ENCODE results near the gene TCEA2.

The TCEA2 gene

DNA sequence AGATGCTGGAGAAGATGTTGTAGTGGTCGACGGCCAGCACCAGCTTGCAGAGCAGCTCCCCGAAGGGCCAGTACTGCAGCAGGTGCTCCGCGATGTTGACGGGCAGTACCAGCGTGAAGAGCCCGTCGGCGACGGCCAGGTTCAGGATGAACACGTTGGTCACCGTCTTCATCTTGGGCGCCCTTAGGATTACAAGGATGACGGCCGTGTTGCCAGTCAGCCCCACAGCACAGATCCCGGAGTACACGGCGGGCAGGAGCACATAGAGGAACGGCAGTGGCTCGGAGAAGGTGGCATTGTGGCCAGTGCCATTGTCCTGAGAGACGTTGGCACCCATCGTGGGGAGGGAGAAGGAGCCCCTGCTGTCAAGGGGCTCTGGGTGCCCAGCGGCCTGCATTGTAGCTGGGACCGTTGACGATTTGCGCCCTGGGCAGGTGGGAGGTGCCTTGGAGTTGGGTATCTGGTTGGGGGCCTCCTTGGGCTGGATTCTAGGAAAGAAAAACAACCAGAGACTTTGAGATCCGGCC is 43.5 kb downstream of the TCEA2 start:
- no peaks in the 10 kb centered on the region for H3K9me3 ChIP-seq (ENCODE audit: insufficient read depth, low read length)
- no peak overlapping the region for H2AFZ ChIP-seq (ENCODE audit: low read depth, low read length, severe bottlenecking)
- H3K27ac ChIP-seq (ENCODE audit: low read depth, low read length), result no peak overlapping the region
- no peaks in the 10 kb centered on the region for H3K9me2 ChIP-seq (replicated peaks; ENCODE audit: insufficient read depth, low read length)
- H3K27me3 ChIP-seq (ENCODE audit: low read length), result no peaks in the 10 kb centered on the region
- H3K9ac ChIP-seq (ENCODE audit: low read length), result no peak overlapping the region
- no peaks in the 10 kb centered on the region for H3K36me3 ChIP-seq (ENCODE audit: low read length)
- TF ChIP-seq CTCF (IDR thresholded peaks at IDR 0.05; ENCODE audit: insufficient read depth, low read length, poor library complexity, severe bottlenecking), result no peak
- TF ChIP-seq EZH2phosphoT487 (conservative IDR thresholded peaks at IDR 0.05; ENCODE audit: low read length), result no peak
- H3K4me2 ChIP-seq (ENCODE audit: low read depth, low read length, poor library complexity, severe bottlenecking), result no peak overlapping the region
- no peaks in the 10 kb centered on the region for H4K20me1 ChIP-seq (ENCODE audit: low read depth, low read length)
- H3K4me3 ChIP-seq (ENCODE audit: insufficient read depth, low read length, poor library complexity, severe bottlenecking), result no peak overlapping the region
- no peaks in the 10 kb centered on the region for H3F3A ChIP-seq (ENCODE audit: insufficient read depth)
- H3K79me2 ChIP-seq (ENCODE audit: insufficient read depth, low read length), result no peaks in the 10 kb centered on the region

DNA sequence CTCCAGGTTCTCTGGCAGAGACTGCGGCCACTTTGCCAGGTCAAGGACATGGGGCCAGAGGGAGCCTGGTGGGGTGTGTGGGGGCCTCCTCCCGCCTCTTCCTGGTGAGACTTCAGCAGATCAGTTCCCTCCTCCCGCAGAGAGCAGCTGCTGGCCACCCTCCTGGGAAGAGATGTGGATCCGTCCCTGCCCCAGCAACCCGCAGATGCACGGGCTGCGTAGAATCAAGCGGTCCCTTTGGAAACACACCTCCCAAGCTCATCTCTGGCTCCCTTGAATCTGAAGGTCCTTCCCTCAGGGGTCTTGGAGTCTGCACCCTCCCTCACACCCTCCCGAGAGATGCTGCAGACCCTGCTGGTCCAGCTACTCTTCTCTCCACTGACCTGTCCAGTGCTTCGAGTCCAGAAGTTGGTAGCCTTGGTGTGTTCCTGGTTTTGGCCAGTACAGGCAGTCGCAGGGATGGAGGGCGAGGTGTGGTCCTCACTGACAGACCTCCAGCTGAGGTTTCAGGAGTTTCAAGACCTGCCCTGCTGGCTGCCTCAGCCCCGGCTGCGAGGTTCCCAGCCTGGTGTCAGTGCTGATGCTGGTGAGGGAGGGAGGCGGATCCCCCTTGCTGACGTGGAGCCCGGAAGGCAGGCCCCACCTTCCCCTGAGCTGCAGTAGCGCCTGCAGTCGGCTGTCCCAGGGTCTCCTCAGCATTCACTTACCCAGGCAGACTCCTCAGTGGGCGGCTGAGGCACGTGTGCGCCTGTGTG is 44.2 kb downstream of the TCEA2 start, which contains the start of gene NPBWR2:
Gene NPBWR2, minus strand, starts transcription at position 585 of the 755 bp plus-strand sequence. CDS start 734 bp downstream, outside the sequence.
- H3K4me3 ChIP-seq (ENCODE audit: insufficient read depth, low read length, poor library complexity, severe bottlenecking), result no peak within 1 kb of the TSS
- no peaks in the 10 kb centered on the region for H4K20me1 ChIP-seq (ENCODE audit: low read depth, low read length)
- H3K27me3 ChIP-seq (ENCODE audit: low read length), result no peaks in the 10 kb centered on the region
- no peak within 1 kb of the TSS for H2AFZ ChIP-seq (ENCODE audit: low read depth, low read length, severe bottlenecking)
- H3K9me3 ChIP-seq (ENCODE audit: insufficient read depth, low read length), result no peaks in the 10 kb centered on the region
- H3K4me2 ChIP-seq (ENCODE audit: low read depth, low read length, poor library complexity, severe bottlenecking), result no peak within 1 kb of the TSS
- H3F3A ChIP-seq (ENCODE audit: insufficient read depth), result no peaks in the 10 kb centered on the region
- no peak within 1 kb of the TSS for H3K9ac ChIP-seq (ENCODE audit: low read length)
- no peaks in the 10 kb centered on the region for H3K9me2 ChIP-seq (replicated peaks; ENCODE audit: insufficient read depth, low read length)
- TF ChIP-seq CTCF (IDR thresholded peaks at IDR 0.05; ENCODE audit: insufficient read depth, low read length, poor library complexity, severe bottlenecking), result no peak
- H3K27ac ChIP-seq (ENCODE audit: low read depth, low read length), result no peak within 1 kb of the TSS
- no peaks in the 10 kb centered on the region for H3K79me2 ChIP-seq (ENCODE audit: insufficient read depth, low read length)
- no peaks in the 10 kb centered on the region for H3K36me3 ChIP-seq (ENCODE audit: low read length)

DNA sequence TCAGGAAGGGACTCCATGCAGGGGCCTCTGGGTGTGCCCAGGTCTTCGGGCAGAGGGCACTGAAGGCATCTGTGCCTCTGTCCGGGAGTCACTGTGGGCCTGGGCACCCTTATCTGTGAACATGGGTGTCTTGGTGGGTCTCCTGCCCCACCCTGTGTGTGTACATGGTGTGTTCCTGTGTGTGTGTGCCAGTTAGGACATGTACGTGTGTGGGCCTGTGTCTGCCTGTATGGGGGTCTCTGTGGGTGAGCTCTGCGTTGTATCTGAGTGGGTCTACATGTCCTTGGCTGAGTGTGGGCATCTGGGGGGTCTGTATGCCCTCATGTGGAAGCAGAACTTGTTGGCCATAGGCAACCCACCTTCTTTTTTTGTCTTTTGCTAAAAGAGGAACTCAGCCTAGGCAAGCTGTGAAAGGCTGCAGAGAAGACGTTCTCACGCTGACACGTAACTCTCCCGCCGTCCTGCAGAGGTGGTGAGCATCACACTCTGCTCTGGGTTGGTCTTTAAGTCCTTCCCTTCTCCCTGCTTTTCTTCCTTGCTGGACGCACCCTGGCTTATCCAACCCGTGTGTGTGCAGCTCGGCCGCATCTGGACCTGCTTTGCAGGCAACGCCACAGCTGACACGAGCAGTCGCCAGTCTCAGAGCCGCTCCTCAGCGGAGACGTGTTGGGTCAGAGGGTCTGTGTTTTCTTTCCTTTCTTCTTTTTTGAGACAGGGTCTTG is 44.9 kb downstream of the TCEA2 start:
- no peak overlapping the region for H3K4me3 ChIP-seq (ENCODE audit: insufficient read depth, low read length, poor library complexity, severe bottlenecking)
- TF ChIP-seq EZH2phosphoT487 (conservative IDR thresholded peaks at IDR 0.05; ENCODE audit: low read length), result no peak
- no peak for TF ChIP-seq CTCF (IDR thresholded peaks at IDR 0.05; ENCODE audit: insufficient read depth, low read length, poor library complexity, severe bottlenecking)
- no peak overlapping the region for H2AFZ ChIP-seq (ENCODE audit: low read depth, low read length, severe bottlenecking)
- H4K20me1 ChIP-seq (ENCODE audit: low read depth, low read length), result no peaks in the 10 kb centered on the region
- no peaks in the 10 kb centered on the region for H3K27me3 ChIP-seq (ENCODE audit: low read length)
- no peaks in the 10 kb centered on the region for H3K36me3 ChIP-seq (ENCODE audit: low read length)
- H3K9ac ChIP-seq (ENCODE audit: low read length), result no peak overlapping the region
- no peaks in the 10 kb centered on the region for H3K9me3 ChIP-seq (ENCODE audit: insufficient read depth, low read length)
- no peaks in the 10 kb centered on the region for H3F3A ChIP-seq (ENCODE audit: insufficient read depth)
- H3K4me2 ChIP-seq (ENCODE audit: low read depth, low read length, poor library complexity, severe bottlenecking), result no peak overlapping the region
- no peaks in the 10 kb centered on the region for H3K9me2 ChIP-seq (replicated peaks; ENCODE audit: insufficient read depth, low read length)
- H3K79me2 ChIP-seq (ENCODE audit: insufficient read depth, low read length), result no peaks in the 10 kb centered on the region
- no peak overlapping the region for H3K27ac ChIP-seq (ENCODE audit: low read depth, low read length)
